Prostate gland (tissue), 2 donors: ENCODE results near the gene ACER3. TPM values are rescaled to one million over a fixed set of nuclear protein-coding genes. Genes with fewer than 3 reads are reported as not detected.
A peak's percentile ranks its signal among the peaks of the same experiment; 100 is the strongest.

Experiments
- DNase-seq: peaks from one replicate; pipeline ENCODE4 v3.0.0-alpha.2; 2019; ENCODE audit warnings: low spot score
- H3K27ac ChIP-seq, 2 donors: fragments of 200-600 bp; sonication (generic); 2 replicates each; pipeline ENCODE4 v1.5.1; 2017 to 2019
- H3K27me3 ChIP-seq: fragments of 200-600 bp; sonication (generic); replicated peaks from 2 replicates; pipeline ENCODE4 v1.5.1; 2019; ENCODE audit not compliant: insufficient read depth
- H3K36me3 ChIP-seq, 2 donors: fragments of 200-600 bp; sonication (generic); 1 replicate in 1 of 2; 2 replicates in 1 of 2; pipeline versions ENCODE4 v1.5.1 to v1.8.1; 2017 to 2019
- H3K4me1 ChIP-seq: fragments of 200-600 bp; sonication (generic); replicated peaks from 2 replicates; pipeline ENCODE4 v1.5.1; 2019
- H3K4me3 ChIP-seq, 2 donors: fragments of 200-600 bp; sonication (generic); 2 replicates each; pipeline ENCODE4 v1.5.1; 2017 to 2019
- H3K9me3 ChIP-seq: fragments of 200-600 bp; sonication (generic); 2 replicates; pipeline ENCODE4 v1.5.1; 2017
- CTCF ChIP-seq, 4 experiments: fragments of 200-600 bp in 2 of 4; fragments of 450-650 bp in 2 of 4; sonication (generic) in 2 of 4; IDR thresholded peaks; 1 replicate in 3 of 4; 2 replicates in 1 of 4; pipeline ENCODE4 v1.5.1; 2016 to 2019; ENCODE audit warnings: antibody characterized with exemption in 4 of 4, mild to moderate bottlenecking in 2 of 4, moderate library complexity in 2 of 4
- POLR2A ChIP-seq: fragments of 450-650 bp; IDR thresholded peaks from one replicate; pipeline ENCODE4 v1.6.1; 2016; ENCODE audit warnings: antibody characterized with exemption, mild to moderate bottlenecking
- POLR2AphosphoS5 ChIP-seq: sonication (generic); formaldehyde crosslinking; IDR thresholded peaks from one replicate; pipeline ENCODE4 v1.6.1; 2017; ENCODE audit warnings: antibody characterized with exemption
- WGBS: methylation state at CpG from one replicate; pipeline ENCODE4 v1.1.5; 2018; 5-methylcytosine and 5-hydroxymethylcytosine counted together
- intact Hi-C: fragments of 100-400 bp; cut with DNase I; formaldehyde crosslinking; loops from one replicate; pipeline ENCODE4 v1.14.2; 2022
- total RNA-seq, 2 donors: library from RNA; depleted of rRNA; stranded (reverse); fragments of >200 nt; gene quantifications; one replicate each; pipeline ENCODE4 v1.1.0, GENCODE V29; 2016

ACER3 gene
- total RNA-seq, 2 donors from 2014 or later = 11.3 to 11.9 TPM

GRCh38 chr11:76845069-76845468 is 15.6 kb upstream of the ACER3 start:
- H3K27me3 ChIP-seq = no peaks in the 10 kb centered on the region
- no peaks in the 10 kb centered on the region for H3K4me1 ChIP-seq
- H3K36me3 ChIP-seq = no peaks in the 10 kb centered on the region
- TF ChIP-seq POLR2A = no peak
- TF ChIP-seq CTCF (IDR thresholded peaks at IDR 0.05) = no peak
- TF ChIP-seq POLR2AphosphoS5 = no peak
- intact Hi-C loops = no loop called here
- H3K4me3 ChIP-seq = no peak overlapping the region
- no peaks in the 10 kb centered on the region for H3K9me3 ChIP-seq
- no peak for DNase-seq
- 50% methylated on average over 3 of the region's 3 CpGs for WGBS
- no peak overlapping the region for H3K27ac ChIP-seq

- H3K27ac ChIP-seq = no peak overlapping the region
- intact Hi-C loops = no loop called here
- 87% methylated on average over 3 of the region's 3 CpGs for WGBS
- no peaks in the 10 kb centered on the region for H3K9me3 ChIP-seq
- H3K4me1 ChIP-seq = no peaks in the 10 kb centered on the region
- TF ChIP-seq CTCF (IDR thresholded peaks at IDR 0.05) (no peak), POLR2AphosphoS5 (no peak), POLR2A (no peak)
- DNase-seq = no peak
- no peaks in the 10 kb centered on the region for H3K27me3 ChIP-seq
- H3K36me3 ChIP-seq = no peaks in the 10 kb centered on the region
- H3K4me3 ChIP-seq = no peak overlapping the region
Measured at GRCh38 chr11:76846441-76846840, 14.3 kb upstream of the ACER3 start.

GRCh38 chr11:76849376-76849775 is 11.3 kb upstream of the ACER3 start:
- no peaks in the 10 kb centered on the region for H3K36me3 ChIP-seq
- H3K27me3 ChIP-seq = no peaks in the 10 kb centered on the region
- DNase-seq = no peak
- no peaks in the 10 kb centered on the region for H3K9me3 ChIP-seq
- WGBS = 93% methylated on average over 3 of the region's 3 CpGs
- no peak overlapping the region for H3K27ac ChIP-seq
- no peak for TF ChIP-seq CTCF (IDR thresholded peaks at IDR 0.05)
- no peak for TF ChIP-seq POLR2AphosphoS5
- TF ChIP-seq POLR2A = no peak
- intact Hi-C loops = no loop called here
- H3K4me3 ChIP-seq = no peak overlapping the region
- no peaks in the 10 kb centered on the region for H3K4me1 ChIP-seq

GRCh38 chr11:76850130-76850529 is 10.6 kb upstream of the ACER3 start:
- H3K36me3 ChIP-seq = no peaks in the 10 kb centered on the region
- intact Hi-C loops = no loop called here
- no peak overlapping the region for H3K4me3 ChIP-seq
- H3K9me3 ChIP-seq = no peaks in the 10 kb centered on the region
- whole genome bisulfite sequencing = 85% methylated on average over 4 of the region's 4 CpGs
- TF ChIP-seq POLR2A (no peak), POLR2AphosphoS5 (no peak), CTCF (IDR thresholded peaks at IDR 0.05) (no peak)
- H3K27me3 ChIP-seq = no peaks in the 10 kb centered on the region
- no peak overlapping the region for H3K27ac ChIP-seq
- H3K4me1 ChIP-seq = no peaks in the 10 kb centered on the region
- DNase-seq = no peak

GRCh38 chr11:76850815-76851214 is 9.9 kb upstream of the ACER3 start:
- no peak for DNase-seq
- intact Hi-C loops = no loop called here
- Histone ChIP-seq H3K27ac (no peak overlapping the region), H3K9me3 (no peaks in the 10 kb centered on the region), H3K27me3 (no peaks in the 10 kb centered on the region), H3K36me3 (no peaks in the 10 kb centered on the region), H3K4me1 (no peaks in the 10 kb centered on the region), H3K4me3 (no peak overlapping the region)
- WGBS = 65% methylated on average over 6 of the region's 6 CpGs
- TF ChIP-seq CTCF (IDR thresholded peaks at IDR 0.05) (no peak), POLR2A (no peak), POLR2AphosphoS5 (peak; percentile 38)
